HS-5 (cell line): ENCODE measurements around the gene HMG20A.
"Not testable (repeated sequence)": the region's sequence is repeated elsewhere in the genome, so short reads cannot be mapped to it uniquely, and the experiment has no call there.

ENCODE experiments used
- DNase-seq: peaks from one replicate; pipeline ENCODE4 v3.0.0-alpha.2; 2012; ENCODE audit warnings: low read depth

Gene HMG20A

DNA sequence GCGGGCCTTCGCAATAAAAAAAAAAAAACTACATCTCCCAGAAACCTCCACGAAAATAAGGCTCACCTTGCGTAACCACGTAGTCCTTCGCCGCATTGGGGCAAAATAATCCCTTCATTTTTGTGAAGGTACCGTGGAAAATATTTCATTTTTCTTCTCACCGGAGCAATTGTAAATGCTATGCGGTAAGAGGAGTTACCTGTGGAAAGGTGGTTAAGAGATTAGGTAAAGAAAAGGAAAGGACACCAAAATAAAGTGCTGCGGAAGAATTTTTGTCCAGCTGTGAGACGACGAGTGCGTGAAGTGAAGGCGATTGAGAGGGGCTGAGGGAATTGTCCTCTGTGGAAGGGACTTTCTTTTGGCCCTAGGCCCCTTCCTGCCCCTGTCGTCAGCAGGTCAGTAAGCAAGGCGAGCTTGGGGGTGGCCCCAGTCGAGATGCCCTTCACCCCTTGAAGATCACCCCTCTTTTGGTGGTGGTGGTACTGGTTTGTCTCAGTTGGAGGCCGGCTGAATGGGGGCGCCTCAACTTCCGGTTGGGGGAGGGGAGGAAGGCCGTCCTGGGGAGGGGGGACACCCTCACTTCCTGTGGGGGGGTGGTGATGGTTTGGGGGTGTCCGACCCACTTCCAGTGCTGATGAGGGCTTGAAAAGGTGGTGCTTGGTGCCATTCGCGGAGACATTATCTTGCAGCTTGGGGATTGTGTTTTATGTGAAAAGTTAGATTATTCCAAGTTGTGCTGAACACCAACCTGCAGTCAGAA, at the start of gene HMG20A:
TSS of gene HMG20A (plus strand) at position 279 of the 760 bp plus-strand sequence. CDS start 37,520 bp downstream, outside the sequence.
- peak; percentile 85 for DNase-seq

DNA sequence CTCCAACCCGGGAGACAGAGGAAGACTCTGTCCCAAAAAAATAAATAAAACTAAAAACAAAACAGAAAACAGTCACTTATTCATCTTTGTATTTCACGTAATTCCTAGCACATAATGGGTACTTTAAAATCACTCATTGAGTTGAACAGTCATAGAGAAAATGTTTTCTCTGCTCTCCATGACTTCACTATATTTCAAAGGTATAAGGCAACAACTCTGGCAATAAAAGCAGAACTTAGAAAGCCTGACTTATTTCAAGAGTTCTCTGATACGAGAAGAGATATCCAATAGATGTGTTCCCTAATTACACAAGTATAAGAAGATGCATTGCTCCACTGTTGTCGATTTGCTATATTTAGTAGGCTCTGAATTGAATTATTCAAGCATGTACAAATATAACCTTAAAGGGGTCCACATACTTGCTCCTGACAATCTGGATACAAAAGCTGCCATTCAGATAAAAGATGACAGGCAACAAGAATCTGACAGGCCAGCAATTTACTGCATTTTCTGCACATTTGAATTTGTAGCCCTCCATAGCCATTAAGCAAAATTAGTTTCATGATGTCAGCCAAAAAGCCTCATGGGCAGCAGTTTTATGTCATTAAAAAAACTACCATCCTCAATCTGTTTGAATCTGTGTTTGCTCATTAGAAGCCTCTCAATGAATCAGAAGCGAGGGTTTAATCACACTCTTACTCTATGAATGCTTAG, 48.7 kb upstream of the HMG20A start:
- DNase-seq = no peak

DNA sequence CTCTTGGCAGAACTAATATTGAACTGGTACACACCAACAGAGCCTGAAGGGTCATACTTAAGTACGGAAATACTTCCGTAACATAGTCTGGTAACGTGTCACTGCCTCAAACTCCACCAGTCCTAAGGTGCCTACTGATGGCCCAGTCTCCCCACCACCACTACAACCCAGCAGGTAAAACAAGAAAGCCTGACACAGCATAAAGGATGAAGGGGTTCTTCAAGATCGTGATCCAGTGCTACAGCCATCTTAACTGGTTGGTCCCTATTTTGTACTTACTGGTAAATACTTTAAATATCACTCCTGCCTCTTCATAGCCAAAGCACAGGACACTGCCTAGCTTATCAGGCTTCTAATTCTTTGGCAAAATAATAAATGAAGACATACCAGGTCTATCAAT, 47.2 kb upstream of the HMG20A start:
- DNase-seq = no peak

DNA sequence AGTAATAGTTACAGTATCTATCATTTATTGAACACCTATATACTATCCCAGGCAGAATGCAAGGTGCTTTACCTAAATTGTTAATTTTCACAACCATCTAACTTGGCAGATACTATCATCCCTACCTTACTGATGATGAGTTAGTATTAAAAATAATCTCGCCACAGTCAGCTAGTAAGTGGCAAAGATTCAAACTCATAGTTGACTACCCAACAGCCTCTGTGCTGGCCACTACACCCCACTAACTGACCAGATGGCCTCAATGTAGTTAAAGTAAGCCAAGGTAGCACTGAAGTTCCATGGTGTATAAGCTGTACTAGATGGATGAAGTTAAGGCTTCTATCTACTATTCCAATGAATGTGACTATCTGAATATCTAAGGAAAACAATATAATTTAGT, 45.6 kb upstream of the HMG20A start:
- DNase-seq = no peak

DNA sequence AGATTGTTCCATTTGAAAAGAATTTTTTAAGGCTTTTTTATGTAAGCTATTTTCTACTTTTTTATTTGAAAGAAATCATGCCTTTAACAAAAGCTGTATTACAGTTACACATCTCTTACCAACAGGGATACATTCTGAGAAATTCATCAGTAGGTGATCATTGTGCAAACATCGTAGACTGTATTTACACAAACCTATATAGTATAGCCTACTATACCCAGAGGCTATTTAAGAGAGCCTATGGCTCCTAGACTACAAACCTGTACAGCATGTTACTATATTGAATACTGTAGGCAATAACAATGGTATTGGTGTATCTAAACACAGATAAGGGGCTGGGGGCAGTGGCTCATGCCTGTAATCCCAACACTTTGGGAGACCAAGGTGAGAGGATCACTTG, 43.9 kb upstream of the HMG20A start:
- no peak for DNase-seq

DNA sequence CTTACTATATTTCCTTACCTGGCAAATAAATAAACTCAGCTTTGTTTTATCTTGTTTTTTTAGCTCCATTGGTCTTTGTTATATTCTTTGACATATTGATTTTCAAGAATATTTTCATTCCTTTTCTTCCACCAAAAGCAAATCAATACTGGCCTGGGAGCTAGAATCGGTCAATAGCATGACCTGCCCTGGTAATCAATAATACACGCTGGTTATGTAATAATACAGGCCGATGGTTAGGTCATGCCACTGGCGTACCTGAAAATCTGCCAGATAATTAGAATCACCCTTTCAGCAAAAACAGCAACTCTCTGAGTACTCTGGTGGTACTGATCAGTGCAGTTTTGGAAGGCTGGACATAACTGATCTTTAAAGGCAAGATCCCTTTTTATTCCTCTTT, 40.7 kb upstream of the HMG20A start:
- DNase-seq = no peak

DNA sequence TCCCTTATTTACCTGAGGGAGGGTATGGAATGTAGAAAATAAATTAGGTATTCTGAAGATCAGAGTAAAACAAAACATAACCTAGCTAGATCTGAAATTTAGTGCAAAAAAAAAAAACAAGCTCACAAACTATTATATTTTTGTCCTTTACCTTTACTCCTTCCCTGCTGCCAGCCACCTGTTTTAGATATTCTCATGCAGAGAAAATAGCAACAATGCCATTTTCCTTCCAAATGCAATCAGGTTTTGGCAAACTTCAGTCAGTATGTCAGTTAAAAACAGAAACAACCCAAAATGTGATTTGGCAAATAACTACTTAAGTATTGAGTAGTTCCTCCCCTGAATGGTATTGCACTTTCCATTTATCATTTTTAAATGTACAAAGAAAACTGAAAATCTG, 36.6 kb upstream of the HMG20A start:
- no peak for DNase-seq

DNA sequence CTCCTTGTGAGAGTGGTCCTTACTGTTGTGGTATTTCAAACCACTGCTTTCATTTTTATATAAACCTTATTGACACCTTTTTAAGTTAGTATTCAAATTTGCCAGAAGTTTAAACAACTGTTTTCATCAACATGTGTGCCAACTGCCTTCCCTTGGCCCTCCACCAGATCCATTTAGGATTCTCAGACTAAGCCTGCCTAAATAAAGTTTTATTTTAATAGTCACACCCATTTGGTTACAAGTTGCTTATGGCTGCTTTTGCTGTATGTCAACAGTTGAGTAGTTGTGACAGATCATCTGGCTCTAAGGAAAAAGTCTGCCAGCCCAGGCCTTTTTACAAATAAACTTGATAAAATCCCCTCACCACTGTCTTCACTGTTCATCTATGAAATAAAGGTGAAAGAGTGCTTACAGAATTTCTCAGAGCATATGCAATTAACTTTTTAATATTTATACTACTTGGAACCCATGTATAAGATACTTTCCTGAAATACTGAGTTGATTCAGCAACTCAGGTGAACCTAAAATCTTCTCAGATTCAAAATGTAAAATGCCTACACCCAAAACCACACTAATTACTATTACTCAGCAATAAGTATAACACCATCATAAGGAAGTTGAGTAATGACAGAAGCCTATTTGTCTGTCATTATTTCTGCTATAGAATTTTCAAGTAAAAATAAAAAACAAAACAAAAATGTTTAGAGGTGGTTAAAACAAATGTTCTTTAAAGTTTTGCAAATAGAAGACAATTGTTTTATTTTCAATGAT, 35.9 kb upstream of the HMG20A start:
- DNase-seq = no peak

DNA sequence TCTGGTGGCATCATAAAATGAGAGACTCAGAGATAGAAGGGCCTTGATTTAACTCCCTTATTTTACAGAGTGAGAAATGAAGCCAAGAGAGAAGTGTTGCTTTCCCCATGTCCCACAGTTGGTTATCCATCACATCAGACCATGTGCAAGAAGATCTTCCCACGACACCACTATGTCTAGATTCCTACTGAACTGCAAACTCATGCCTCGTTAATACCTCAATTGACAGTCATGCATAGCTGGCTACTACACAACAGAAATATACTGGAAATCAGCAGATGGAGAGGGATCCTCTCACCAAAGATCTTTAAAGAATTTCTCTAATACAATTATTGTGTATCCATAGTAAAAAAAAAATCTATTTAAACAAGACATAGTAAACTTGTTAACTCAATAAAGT, 34.1 kb upstream of the HMG20A start:
- no peak for DNase-seq

DNA sequence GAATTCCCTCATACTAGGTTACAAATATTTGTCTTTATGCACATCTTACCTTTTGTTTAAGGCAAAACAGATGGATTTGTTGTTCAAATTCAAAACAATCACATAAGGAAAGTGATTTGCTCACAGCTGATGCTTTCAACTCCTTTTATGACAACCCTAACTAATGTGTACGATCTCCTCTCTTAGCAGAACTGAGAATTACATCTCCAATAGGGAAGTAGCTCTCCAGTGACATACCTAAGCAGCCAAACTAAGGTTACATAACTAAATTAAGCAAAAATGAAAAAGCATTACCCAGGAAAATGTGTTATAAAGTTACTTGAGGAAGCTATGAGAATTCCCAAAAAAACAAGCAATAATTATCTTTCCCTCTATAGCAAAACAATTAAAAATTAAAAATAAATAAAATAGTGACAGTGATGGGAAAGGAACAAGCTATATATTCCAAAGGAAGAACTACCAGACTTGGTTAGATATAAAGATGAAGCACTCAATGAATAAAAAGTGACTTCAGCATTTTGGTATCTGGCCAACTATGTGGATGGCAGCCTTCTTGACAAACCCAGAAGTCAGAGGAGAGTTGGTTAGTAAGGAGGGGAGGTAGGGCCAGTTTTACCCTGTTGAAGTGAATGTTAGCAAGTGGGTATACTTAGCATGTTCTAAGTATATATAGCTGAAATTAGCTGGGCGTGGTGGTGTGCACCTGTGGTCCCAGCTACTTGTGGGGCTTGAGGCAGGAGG, 33.2 kb upstream of the HMG20A start:
- no peak for DNase-seq

DNA sequence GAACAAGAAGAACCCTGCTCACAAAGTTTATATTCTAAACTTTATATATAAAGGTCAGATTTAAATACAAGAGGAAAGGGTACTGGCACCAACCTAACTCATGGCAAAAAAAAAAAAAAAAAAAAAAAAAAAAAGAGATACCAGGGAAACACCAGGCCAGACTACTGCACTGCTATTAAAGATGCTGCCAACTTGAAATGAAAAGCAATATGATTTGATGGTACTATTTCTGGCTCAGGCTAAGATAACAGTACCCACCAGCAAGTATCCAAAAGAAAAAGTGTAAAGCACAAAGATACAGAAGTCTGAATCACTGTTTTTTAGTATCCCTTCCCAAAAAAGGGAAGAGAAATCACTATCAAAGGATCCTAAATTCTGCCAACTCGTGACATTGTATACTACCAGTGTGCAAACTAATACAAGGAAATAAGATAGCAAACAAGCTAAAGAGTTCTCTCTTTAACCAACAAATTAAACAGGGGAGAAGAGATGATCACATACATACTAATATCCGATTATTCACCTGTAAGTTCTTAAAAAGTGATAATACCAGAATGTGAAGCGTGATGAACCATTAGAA, 29.2 kb upstream of the HMG20A start:
- no peak for DNase-seq

DNA sequence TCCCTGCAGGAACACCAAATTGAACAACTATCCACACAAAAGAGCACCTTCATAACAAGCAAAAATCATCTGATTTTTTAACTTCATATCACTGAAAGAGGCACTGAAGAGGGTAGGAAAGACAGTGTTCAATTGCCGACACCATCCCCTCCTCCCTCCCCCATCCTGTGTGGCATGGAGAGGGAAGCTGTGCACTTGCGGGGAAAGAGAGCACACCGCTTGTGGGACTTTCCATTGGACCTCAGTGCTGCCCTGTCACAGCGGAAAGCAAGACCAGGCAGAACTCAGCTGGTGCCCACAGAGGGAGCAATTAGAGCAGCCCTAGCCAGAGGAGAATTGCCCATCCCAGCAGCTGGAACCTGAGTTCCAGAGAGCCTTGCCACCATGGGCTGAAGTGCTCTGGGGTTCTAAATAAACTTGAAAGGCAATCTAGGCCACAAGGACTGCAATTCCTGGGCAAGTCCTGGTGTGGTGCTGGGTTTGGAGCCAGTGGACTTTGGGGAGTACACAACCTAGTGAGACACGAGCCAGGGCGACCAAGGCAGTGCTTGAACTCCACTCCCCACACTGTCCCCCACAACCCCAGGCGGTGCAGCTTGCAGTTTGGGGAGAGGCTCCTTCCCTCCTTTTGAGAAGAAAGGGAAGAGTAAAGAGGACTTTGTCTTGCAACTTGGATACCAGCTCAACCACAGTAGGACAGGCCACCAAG, 27.8 kb upstream of the HMG20A start:
- DNase-seq = no peak

DNA sequence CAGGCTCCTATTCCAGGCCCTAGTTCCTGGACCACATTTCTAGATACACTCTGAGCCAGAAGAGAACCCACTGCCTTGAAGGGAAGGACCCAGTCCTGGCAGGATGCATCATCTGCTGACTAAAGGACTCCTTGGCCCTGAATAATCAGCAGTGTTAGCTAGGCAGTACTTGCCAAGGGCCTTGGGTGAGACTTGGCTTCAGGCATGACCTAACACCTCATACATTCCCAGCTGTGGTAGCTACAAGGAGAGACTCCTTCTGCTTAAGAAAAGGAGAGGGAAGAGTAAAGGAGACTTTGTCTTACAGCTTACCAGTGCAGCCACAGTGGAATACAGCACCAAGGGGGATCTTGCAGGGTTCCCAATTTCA, 27.2 kb upstream of the HMG20A start:
- DNase-seq = no peak

DNA sequence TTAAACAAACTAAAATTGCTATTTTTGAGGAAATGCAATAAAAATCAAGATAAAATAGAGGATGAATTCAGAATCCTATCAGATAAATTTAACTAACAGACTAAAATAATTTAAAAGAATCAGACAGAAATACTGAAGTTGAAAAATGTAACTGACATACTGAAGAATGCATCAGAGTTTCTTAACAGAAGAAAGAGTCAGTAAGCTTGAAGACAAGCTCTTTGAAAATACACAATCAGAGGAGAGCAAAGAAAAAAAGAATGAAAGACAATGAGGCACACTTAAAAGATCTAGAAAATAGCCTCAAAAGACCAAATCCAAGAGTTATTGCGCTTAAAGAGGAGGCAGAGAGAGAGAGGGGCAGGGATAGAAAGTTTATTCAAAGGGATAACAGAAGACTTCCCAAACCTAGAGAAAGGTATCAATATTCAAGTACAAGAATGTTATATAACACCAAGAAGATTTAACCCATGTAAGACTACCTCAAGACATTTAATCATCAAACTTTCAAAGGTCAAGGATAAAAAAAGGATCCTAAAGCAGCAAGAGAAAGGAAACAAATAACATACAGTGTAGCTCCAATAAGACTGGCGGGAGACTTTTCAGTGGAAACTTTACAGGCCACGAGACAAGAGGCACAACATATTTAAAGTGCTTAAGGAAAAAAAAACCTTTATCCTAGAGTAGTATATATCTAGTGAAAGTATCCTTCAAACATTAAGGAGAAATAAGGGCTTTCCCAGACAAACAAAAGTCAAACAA, 25.5 kb upstream of the HMG20A start:
- DNase-seq = no peak

DNA sequence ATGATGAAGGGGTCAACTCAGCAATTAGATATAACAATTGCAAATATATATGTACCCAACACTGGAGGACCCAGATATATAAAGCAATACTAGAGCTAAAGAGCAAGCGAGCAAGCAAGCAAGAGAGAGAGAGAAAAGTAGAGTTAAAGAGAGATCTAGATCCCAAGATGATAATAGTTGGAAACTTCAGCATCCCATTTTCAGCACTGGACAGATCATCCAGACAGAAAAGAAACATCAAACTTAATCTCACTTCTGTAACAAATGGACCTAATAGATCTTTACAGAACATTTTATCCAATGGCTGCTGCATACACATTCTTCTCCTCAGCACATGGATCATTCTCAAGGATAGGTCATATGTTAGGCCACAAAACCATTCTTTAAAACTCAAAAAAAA, 24.0 kb upstream of the HMG20A start:
- DNase-seq = no peak

DNA sequence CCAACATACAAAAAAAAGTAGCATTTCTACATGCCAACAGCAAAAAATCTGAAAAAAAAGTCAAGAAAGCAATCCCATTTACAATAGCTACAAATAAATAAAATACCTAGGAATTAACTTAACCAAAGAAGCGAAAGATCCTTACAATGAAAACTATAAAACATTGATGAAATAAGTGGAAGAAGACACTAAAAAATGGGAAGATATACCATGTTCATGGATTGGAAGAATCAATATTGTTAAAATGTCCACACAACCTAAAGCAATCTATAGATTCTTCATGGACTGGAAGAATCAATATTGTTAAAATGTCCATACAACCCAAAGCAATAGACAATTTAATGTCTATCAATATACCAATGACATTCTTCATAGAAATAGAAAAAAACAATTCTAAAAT, 21.8 kb upstream of the HMG20A start:
- DNase-seq = no peak

DNA sequence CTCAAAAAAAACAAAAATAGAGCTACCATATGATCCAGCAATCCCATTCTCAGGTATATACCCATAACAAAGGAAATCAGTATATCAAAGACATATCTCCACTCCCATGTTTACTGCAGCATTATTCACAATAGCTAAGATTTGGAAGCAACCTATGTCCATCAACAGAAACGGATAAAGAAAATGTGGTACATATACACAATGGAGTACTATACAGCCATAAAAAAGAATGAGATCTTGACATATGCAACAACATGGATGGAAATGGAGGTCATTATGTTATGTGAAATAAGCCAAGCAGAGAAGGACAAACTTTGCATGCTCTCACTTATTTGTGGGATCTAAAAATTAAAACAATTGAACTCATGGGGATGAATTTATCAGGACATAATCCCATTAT, 20.4 kb upstream of the HMG20A start:
- DNase-seq = no peak

DNA sequence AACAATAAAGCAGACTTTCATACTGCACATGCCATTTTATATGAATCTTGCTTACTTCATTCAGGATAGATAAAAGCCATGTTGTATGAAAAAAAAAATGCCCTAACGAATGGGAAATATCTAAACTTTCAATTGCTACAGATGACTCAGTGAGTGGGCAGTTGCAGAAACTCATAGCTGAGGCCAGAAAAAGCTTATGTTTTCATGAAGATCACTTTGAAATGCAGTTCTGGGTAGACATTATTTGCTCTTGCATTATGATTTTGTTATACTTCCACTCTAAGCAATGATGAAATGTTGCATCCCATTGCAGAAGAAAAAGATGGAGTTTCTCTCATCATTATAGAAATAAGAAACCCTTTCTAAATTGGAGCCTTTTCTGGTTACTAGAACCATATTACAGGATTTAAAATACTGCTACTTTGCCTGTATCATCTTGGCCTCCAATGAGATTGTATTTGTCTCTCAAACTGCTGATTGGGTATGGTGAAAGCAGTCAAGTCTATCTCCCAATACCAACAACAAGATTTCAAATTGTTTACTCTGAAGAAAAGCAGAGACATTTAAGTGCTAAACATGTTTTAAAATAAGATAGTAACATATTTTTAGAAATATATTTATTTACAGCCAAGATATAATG, 17.8 kb upstream of the HMG20A start:
- DNase-seq = no peak

DNA sequence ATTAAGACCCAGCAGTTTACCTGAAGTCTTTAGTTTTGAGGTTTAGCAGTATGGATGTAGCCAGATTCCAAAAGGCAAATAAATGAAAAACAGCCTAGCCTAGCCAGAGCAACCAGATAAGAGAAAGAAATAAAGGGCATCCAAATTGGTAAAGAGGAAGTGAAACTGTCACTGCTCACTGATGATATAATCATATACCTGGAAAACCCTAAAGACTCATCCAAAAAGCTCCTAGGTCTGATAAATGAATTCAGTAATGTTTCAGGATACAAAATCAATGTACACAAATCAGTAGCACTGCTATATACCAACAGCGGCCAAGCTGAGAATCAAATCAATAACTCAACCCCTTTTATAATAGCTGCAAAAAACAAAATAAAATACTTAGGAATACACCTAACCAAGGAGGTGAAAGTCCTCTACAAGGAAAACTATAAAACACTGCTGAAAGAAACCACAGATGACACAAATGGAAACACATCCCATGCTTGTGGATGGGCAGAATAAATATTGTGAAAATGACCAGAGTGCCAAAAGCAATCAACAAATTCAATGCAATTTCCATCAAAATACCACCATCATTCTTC, 14.4 kb upstream of the HMG20A start:
- DNase-seq = not testable (repeated sequence)

DNA sequence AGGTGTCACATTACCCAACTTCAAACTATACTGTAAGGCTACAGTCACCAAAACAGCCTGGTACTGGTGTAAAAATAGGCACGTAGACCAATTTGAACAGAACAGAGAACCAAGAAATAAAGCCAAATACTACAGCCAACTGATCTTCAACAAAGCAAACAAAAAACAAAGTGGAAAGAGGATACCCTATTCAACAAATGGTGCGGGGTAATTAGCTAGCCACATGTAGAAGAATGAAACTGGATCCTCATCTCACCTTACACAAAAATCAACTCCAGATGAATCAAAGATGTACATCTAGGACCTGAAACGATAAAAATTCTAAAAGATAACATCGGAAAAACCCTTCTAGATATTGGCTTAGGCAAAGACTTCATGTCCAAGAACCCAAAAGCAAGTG, 13.8 kb upstream of the HMG20A start:
- no peak for DNase-seq
